SW480 (cell line): ENCODE measurements around the gene THAP11.
"Not testable (repeated sequence)": the region's sequence is repeated elsewhere in the genome, so short reads cannot be mapped to it uniquely, and the experiment has no call there.

Source experiments
- DNase-seq: peaks from one replicate; pipeline ENCODE4 v3.0.0-alpha.2; 2016; ENCODE audit warnings: low spot score

The THAP11 gene

GRCh38 chr16:67837190-67837589 is 4.9 kb upstream of the THAP11 start:
- not testable (repeated sequence) for DNase-seq

GRCh38 chr16:67837811-67838210 is 4.3 kb upstream of the THAP11 start:
- DNase-seq, result no peak

- DNase-seq, result no peak
Observed at GRCh38 chr16:67841198-67841815, 813 bp upstream of the THAP11 start.

- DNase-seq, result peak; percentile 55
Observed at GRCh38 chr16:67842509-67843342, 606 bp downstream of the THAP11 start.

- DNase-seq, result no peak
Observed at GRCh38 chr16:67843343-67843765, 1.2 kb downstream of the THAP11 start.

GRCh38 chr16:67844497-67844896 is 2.4 kb downstream of the THAP11 start:
- no peak for DNase-seq

- no peak for DNase-seq
Observed at GRCh38 chr16:67845291-67846062, 3.4 kb downstream of the THAP11 start.

- no peak for DNase-seq
Observed at GRCh38 chr16:67846063-67846319, 3.9 kb downstream of the THAP11 start.

- DNase-seq, result peak; percentile 91
Observed at GRCh38 chr16:67846320-67847063, 4.4 kb downstream of the THAP11 start, which contains the start of gene NUTF2. Gene NUTF2, plus strand, starts transcription at chr16:67846933. Its CDS starts 18,198 bp downstream, at chr16:67865131.

- DNase-seq, result peak; percentile 56
Observed at GRCh38 chr16:67847064-67847861, 5.1 kb downstream of the THAP11 start, which contains the start of gene CENPT. Gene CENPT, minus strand, starts transcription at chr16:67847693. Its CDS starts 13,834 bp downstream, at chr16:67833859.

GRCh38 chr16:67848118-67848517 is 6.0 kb downstream of the THAP11 start:
- DNase-seq, result no peak

GRCh38 chr16:67853670-67854069 is 11.6 kb downstream of the THAP11 start:
- no peak for DNase-seq

- no peak for DNase-seq
Observed at GRCh38 chr16:67855789-67856188, 13.7 kb downstream of the THAP11 start.

- DNase-seq, result no peak
Observed at GRCh38 chr16:67856927-67857546, 14.9 kb downstream of the THAP11 start.

- DNase-seq, result peak; percentile 82
Observed at GRCh38 chr16:67857547-67858233, 15.6 kb downstream of the THAP11 start.

- DNase-seq, result no peak
Observed at GRCh38 chr16:67858500-67858899, 16.4 kb downstream of the THAP11 start.

GRCh38 chr16:67860589-67861398 is 18.7 kb downstream of the THAP11 start:
- DNase-seq, result no peak

- DNase-seq, result no peak
Observed at GRCh38 chr16:67861877-67862276, 19.8 kb downstream of the THAP11 start.
